ENCODE results near the gene KIAA0586. TPM values are rescaled to one million over a fixed set of nuclear protein-coding genes. Genes with fewer than 3 reads are reported as not detected.
"Not testable (repeated sequence)": the region's sequence is repeated elsewhere in the genome, so short reads cannot be mapped to it uniquely, and the experiment has no call there.

The KIAA0586 gene
- total and polyA plus RNA-seq, 2 of the 13 experiments (the other 11 are each of a cell fraction or from before 2014, with no cell fraction given) = 12.6 to 25.2 TPM

DNA sequence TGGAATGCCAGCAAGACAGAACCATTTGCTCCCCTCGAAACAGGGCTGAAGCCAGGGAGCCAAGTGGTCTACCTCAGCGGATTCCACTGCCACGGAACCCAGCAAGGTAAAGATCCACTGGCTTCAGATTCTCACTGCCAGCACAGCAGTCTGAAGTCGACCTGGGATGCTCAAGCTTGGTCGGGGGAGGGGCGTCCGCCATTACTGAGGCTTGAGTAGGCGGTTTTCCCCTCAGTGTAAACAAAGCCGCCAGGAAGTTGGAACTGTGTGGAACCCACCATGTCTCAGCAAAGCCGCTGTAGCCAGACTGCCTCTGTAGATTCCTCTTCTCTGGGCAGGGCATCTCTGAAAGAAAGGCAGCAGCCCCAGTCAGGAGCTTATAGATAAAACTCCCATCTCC, 98.2 kb downstream of the KIAA0586 start:
- POLR2A ChIA-PET; H3K79me2 ChIP-seq (ENCODE audit: insufficient read depth, low read length); H2AFZ ChIP-seq (ENCODE audit: low read length); H3K4me1 ChIP-seq (ENCODE audit: insufficient read depth, low read length); H3K4me3 ChIP-seq (replicated peaks in 1 of 3; ENCODE audit: insufficient read depth in 1 of 3, low read depth in 2 of 3, low read length in 3 of 3); in situ Hi-C loops (cut with HindIII; ENCODE audit: extremely low pct_ligation_motif_present, low pct_unique_long_range_greater_than_20kb); DNase-seq (ENCODE audit: low spot score); H3K9ac ChIP-seq (ENCODE audit: insufficient read depth, low read depth, low read length); H3K9me3 ChIP-seq (ENCODE audit: low read length); BruUV-seq (replicated peaks); H4K20me1 ChIP-seq (ENCODE audit: insufficient read depth, low read length); H3K4me2 ChIP-seq (ENCODE audit: low read depth, low read length); intact Hi-C loops (cut with micrococcal nuclease; ENCODE audit: unreplicated experiment); H3K27ac ChIP-seq (ENCODE audit: extremely low read length, insufficient read depth, low read length); FAIRE-seq; ATAC-seq; H3K27me3 ChIP-seq (ENCODE audit: control insufficient read depth in 1 of 2, insufficient read depth in 2 of 2, low read length in 2 of 2); CTCF ChIA-PET (ENCODE audit: low intra/inter-chr PET ratio, low total read pairs): not testable (repeated sequence)
- 96% methylated on average over 4 of the region's 10 CpGs for WGBS (ENCODE audit: low lambda C conversion rate)
- H3K36me3 ChIP-seq (replicated peaks in 1 of 2; ENCODE audit: control insufficient read depth in 1 of 2, insufficient read depth in 2 of 2, low read length in 2 of 2) = peaks cover 0 to 11% of the 10 kb centered on the region in 2 experiments; a peak in 2 of 5 replicates

- Histone ChIP-seq H3K27me3 (ENCODE audit: control insufficient read depth in 1 of 2, insufficient read depth in 2 of 2, low read length in 2 of 2) (no peaks in the 10 kb centered on the region), H3K9ac (ENCODE audit: insufficient read depth, low read depth, low read length) (no peak overlapping the region), H3K4me2 (ENCODE audit: low read depth, low read length) (no peak overlapping the region), H4K20me1 (ENCODE audit: insufficient read depth, low read length) (no peaks in the 10 kb centered on the region), H3K9me3 (ENCODE audit: low read length) (no peaks in the 10 kb centered on the region), H3K4me3 (replicated peaks in 1 of 3; ENCODE audit: insufficient read depth in 1 of 3, low read depth in 2 of 3, low read length in 3 of 3) (no peak overlapping the region), H3K4me1 (ENCODE audit: insufficient read depth, low read length) (no peaks in the 10 kb centered on the region), H2AFZ (ENCODE audit: low read length) (no peak overlapping the region), H3K36me3 (replicated peaks in 1 of 2; ENCODE audit: control insufficient read depth in 1 of 2, insufficient read depth in 2 of 2, low read length in 2 of 2) (no peaks in the 10 kb centered on the region), H3K79me2 (ENCODE audit: insufficient read depth, low read length) (no peaks in the 10 kb centered on the region), H3K27ac (ENCODE audit: extremely low read length, insufficient read depth, low read length) (no peak overlapping the region)
- ATAC-seq (no peak), FAIRE-seq (no peak), DNase-seq (ENCODE audit: low spot score) (no peak)
- intact Hi-C loops (cut with micrococcal nuclease; ENCODE audit: unreplicated experiment) (no loop called here), in situ Hi-C loops (cut with HindIII; ENCODE audit: extremely low pct_ligation_motif_present, low pct_unique_long_range_greater_than_20kb) (no loop called here)
- ChIA-PET CTCF (ENCODE audit: low intra/inter-chr PET ratio, low total read pairs) (no interaction called here), POLR2A (no interaction called here)
- BruUV-seq (replicated peaks) = no TSS peak
- WGBS (ENCODE audit: low lambda C conversion rate) = 94% methylated on average over 5 of the region's 5 CpGs
- TF ChIP-seq MBNL3 (CRISPR knock-in tag; conservative IDR thresholded peaks at IDR 0.05) (no peak), PAX8 (CRISPR knock-in tag; IDR thresholded peaks at IDR 0.05; ENCODE audit: borderline replicate concordance) (no peak), ZEB1 (IDR thresholded peaks at IDR 0.05; ENCODE audit: insufficient replicate concordance, low read depth) (no peak)
- TF ChIP-seq, protein P1, sequence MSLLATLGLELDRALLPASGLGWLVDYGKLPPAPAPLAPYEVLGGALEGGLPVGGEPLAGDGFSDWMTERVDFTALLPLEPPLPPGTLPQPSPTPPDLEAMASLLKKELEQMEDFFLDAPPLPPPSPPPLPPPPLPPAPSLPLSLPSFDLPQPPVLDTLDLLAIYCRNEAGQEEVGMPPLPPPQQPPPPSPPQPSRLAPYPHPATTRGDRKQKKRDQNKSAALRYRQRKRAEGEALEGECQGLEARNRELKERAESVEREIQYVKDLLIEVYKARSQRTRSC (CRISPR knock-in tag; IDR thresholded peaks at IDR 0.05; ENCODE audit: low read depth) = no peak
- TF ChIP-seq, protein P2, sequence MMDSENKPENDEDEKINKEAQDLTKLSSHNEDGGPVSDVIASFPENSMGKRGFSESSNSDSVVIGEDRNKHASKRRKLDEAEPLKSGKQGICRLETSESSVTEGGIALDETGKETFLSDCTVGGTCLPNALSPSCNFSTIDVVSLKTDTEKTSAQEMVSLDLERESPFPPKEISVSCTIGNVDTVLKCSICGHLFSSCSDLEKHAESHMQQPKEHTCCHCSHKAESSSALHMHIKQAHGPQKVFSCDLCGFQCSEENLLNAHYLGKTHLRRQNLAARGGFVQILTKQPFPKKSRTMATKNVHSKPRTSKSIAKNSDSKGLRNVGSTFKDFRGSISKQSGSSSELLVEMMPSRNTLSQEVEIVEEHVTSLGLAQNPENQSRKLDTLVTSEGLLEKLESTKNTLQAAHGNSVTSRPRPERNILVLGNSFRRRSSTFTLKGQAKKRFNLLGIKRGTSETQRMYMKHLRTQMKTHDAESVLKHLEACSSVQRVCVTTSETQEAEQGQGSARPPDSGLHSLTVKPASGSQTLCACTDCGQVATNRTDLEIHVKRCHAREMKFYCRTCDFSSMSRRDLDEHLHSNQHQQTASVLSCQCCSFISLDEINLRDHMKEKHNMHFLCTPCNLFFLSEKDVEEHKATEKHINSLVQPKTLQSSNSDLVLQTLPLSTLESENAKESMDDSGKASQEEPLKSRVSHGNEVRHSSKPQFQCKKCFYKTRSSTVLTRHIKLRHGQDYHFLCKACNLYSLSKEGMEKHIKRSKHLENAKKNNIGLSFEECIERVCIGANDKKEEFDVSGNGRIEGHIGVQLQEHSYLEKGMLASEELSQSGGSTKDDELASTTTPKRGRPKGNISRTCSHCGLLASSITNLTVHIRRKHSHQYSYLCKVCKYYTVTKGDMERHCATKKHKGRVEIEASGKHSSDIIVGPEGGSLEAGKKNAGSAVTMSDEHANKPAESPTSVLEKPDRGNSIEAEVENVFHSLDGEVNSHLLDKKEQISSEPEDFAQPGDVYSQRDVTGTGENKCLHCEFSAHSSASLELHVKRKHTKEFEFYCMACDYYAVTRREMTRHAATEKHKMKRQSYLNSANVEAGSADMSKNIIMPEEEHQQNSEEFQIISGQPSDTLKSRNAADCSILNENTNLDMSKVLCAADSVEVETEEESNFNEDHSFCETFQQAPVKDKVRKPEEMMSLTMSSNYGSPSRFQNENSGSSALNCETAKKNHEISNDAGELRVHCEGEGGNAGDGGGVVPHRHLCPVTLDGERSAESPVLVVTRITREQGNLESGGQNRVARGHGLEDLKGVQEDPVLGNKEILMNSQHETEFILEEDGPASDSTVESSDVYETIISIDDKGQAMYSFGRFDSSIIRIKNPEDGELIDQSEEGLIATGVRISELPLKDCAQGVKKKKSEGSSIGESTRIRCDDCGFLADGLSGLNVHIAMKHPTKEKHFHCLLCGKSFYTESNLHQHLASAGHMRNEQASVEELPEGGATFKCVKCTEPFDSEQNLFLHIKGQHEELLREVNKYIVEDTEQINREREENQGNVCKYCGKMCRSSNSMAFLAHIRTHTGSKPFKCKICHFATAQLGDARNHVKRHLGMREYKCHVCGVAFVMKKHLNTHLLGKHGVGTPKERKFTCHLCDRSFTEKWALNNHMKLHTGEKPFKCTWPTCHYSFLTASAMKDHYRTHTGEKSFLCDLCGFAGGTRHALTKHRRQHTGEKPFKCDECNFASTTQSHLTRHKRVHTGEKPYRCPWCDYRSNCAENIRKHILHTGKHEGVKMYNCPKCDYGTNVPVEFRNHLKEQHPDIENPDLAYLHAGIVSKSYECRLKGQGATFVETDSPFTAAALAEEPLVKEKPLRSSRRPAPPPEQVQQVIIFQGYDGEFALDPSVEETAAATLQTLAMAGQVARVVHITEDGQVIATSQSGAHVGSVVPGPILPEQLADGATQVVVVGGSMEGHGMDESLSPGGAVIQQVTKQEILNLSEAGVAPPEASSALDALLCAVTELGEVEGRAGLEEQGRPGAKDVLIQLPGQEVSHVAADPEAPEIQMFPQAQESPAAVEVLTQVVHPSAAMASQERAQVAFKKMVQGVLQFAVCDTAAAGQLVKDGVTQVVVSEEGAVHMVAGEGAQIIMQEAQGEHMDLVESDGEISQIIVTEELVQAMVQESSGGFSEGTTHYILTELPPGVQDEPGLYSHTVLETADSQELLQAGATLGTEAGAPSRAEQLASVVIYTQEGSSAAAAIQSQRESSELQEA (CRISPR knock-in tag; IDR thresholded peaks at IDR 0.05; ENCODE audit: not compliant biosample characterization) = no peak
Measured at GRCh38 chr14:58533446-58533845, 105.9 kb downstream of the KIAA0586 start.

All from HepG2 (cell line).